Heart right ventricle (tissue), 16 donors: ENCODE results near the gene KPRP. TPM values are rescaled to one million over a fixed set of nuclear protein-coding genes. Genes with fewer than 3 reads are reported as not detected.

ENCODE experiments used
- ATAC-seq, 8 donors: fragments of 200-7000 bp; cut with Tn5 transposase; one replicate each; pipeline ENCODE4 v1.9.1; 2020; ENCODE audit warnings: mild to moderate bottlenecking in 8 of 8, moderate library complexity in 8 of 8, moderate number of reproducible peaks in 1 of 8
- DNase-seq, 2 donors: peaks; one replicate each; pipeline ENCODE4 v3.0.0-alpha.2; 2020
- H3K27ac ChIP-seq, 10 donors: fragments of 200-600 bp; sonication (generic) in 2 of 10; one replicate each; pipeline versions ENCODE4 v1.5.0 to v1.8.0; 2020 to 2022; ENCODE audit warnings: mild to moderate bottlenecking in 3 of 10
- H3K27me3 ChIP-seq, 7 donors: fragments of 200-600 bp; one replicate each; pipeline ENCODE4 v1.8.0; 2021 to 2022; ENCODE audit warnings: mild to moderate bottlenecking in 2 of 7
- H3K36me3 ChIP-seq, 9 donors: fragments of 200-600 bp; sonication (generic) in 1 of 9; one replicate each; pipeline versions ENCODE4 v1.5.0 to v1.8.0; 2020 to 2022; ENCODE audit warnings: mild to moderate bottlenecking in 2 of 9
- H3K4me1 ChIP-seq, 9 donors: fragments of 200-600 bp; sonication (generic) in 1 of 9; one replicate each; pipeline versions ENCODE4 v1.5.0 to v1.8.0; 2020 to 2022; ENCODE audit warnings: mild to moderate bottlenecking in 4 of 9
- H3K4me3 ChIP-seq, 10 donors: fragments of 200-600 bp; sonication (generic) in 2 of 10; one replicate each; pipeline versions ENCODE4 v1.5.0 to v1.8.0; 2020 to 2022; ENCODE audit warnings: mild to moderate bottlenecking in 7 of 10, moderate library complexity in 2 of 10
- H3K9me3 ChIP-seq, 11 donors: fragments of 200-600 bp in 10 of 11; sonication (generic) in 2 of 11; one replicate each; pipeline versions ENCODE4 v1.5.0 to v1.8.0; 2013 to 2022; ENCODE audit warnings: mild to moderate bottlenecking in 2 of 11, control low read depth in 1 of 11, moderate library complexity in 1 of 11
- CTCF ChIP-seq, 9 donors: fragments of 200-600 bp; sonication (generic) in 2 of 9; IDR thresholded peaks; one replicate each; pipeline versions ENCODE4 v1.5.0 to v1.8.0; 2021 to 2022; ENCODE audit warnings: antibody characterized with exemption in 9 of 9, mild to moderate bottlenecking in 5 of 9, moderate library complexity in 1 of 9
- WGBS, 2 donors: extraction: QIAGEN DNeasy Blood & Tissue Kit; methylation state at CpG; one replicate each; pipeline ENCODE4 v1.1.7; 2013; ENCODE audit warnings: inconsistent platforms in 1 of 2; 5-methylcytosine and 5-hydroxymethylcytosine counted together
- intact Hi-C, 10 donors: fragments of 100-400 bp; cut with DNase I; formaldehyde crosslinking; loops; one replicate each; pipeline versions ENCODE4 v1.11.1 to v1.14.2; 2022
- polyA plus RNA-seq, 2 donors: library from polyadenylated mRNA; stranded (reverse); fragments of 200-250 nt; gene quantifications; one replicate each; pipeline ENCODE4 v1.2.3, GENCODE V29; 2013
- total RNA-seq, 10 donors: library from RNA; stranded (reverse); fragmentation: NEBNext Ultra II Directional in 3 of 10; extraction: Animal tissue kit (Norgen Biotek cat#: 25700) in 3 of 10; gene quantifications; one replicate each; pipeline versions ENCODE4 v1.2.1 to v1.2.4, GENCODE V29; 2021 to 2023
- donor health status: Arrhythmogenic right ventricular cardiomyopathy.
- donor health status: ischemic (EF 13 %, LVEDD 7.1; RV severe dilation, severe dysfunction).
- donor health status: healthy with polysubstance abuse.
- donor health status: DM: no; HTN: yes; CAD: no.
- donor health status: DM: no; HTN: no; CAD: no.
- donor health status: ischemic (EF 25% LVEDD 6.9; RV normal size, moderate dysfunction).
- donor health status: ischemic (EF 25% LVEDD 5.7; RV mildly dilated, moderate dysfunction).
- donor health status: healthy.
- donor health status: DM: yes; HTN: yes; CAD: no.
- donor health status: Ischemic cardiomyopathy.
- donor health status: ischemic (EF 35%, LVEDD 5.7; RV mildly dilated, moderate dysfunction).
- donor health status: nonischemic (EF 11% LVEDD 7.7; RV severe dilation, severe dysfunction).
- donor health status: DM: yes; HTN: yes; CAD: no.
- donor health status: PGD.
- donor health status: ischemic (EF 29% LVEDD 5.4; RV normal size, mild dysfunction).
- donor health status: nonischemic (EF 23%, LVEDD 6.1; RV moderate dilation, normal function).

The KPRP gene
- total and polyA plus RNA-seq, 12 donors: not detected

GRCh38 chr1:152743371-152744145 lies 14.3 kb upstream of the KPRP start:
- DNase-seq: no peak
- H3K36me3 ChIP-seq: no peaks in the 10 kb centered on the region
- no peak overlapping the region for H3K4me3 ChIP-seq
- 60 to 64% methylated on average over 2 of the region's 2 CpGs for WGBS, 2 donors
- H3K27ac ChIP-seq: no peak overlapping the region
- intact Hi-C loops: no loop called here
- ATAC-seq: no peak
- no peaks in the 10 kb centered on the region for H3K4me1 ChIP-seq
- H3K9me3 ChIP-seq: peaks cover 0 to 2% (median 0%) of the 10 kb centered on the region in 11 donors
- H3K27me3 ChIP-seq: peaks cover 0 to 10% (median 0%) of the 10 kb centered on the region in 7 donors
- TF ChIP-seq CTCF (IDR thresholded peaks at IDR 0.05): no peak

GRCh38 chr1:152745289-152745704 lies 12.5 kb upstream of the KPRP start:
- Histone ChIP-seq H3K27ac (no peak overlapping the region), H3K4me1 (no peaks in the 10 kb centered on the region), H3K4me3 (no peak overlapping the region), H3K27me3 (peaks cover 0 to 25% (median 7%) of the 10 kb centered on the region in 7 donors), H3K36me3 (no peaks in the 10 kb centered on the region), H3K9me3 (no peaks in the 10 kb centered on the region)
- intact Hi-C loops: no loop called here
- 82 to 85% methylated on average over 4 of the region's 4 CpGs for WGBS, 2 donors
- ATAC-seq: no peak
- DNase-seq: no peak
- TF ChIP-seq CTCF (IDR thresholded peaks at IDR 0.05): no peak

- WGBS, 2 donors: 81 to 85% methylated on average over 6 of the region's 6 CpGs
- TF ChIP-seq CTCF (IDR thresholded peaks at IDR 0.05): no peak
- intact Hi-C loops: no loop called here
Observed at GRCh38 chr1:152745765-152746444, 11.9 kb upstream of the KPRP start.

GRCh38 chr1:152747831-152748230 lies 10.0 kb upstream of the KPRP start:
- no peak overlapping the region for H3K4me3 ChIP-seq
- intact Hi-C loops: no loop called here
- no peaks in the 10 kb centered on the region for H3K4me1 ChIP-seq
- H3K27ac ChIP-seq: no peak overlapping the region
- 45 to 50% methylated on average over 1 of the region's 1 CpG for WGBS, 2 donors
- H3K27me3 ChIP-seq: peaks cover 0 to 37% (median 7%) of the 10 kb centered on the region in 7 donors
- no peak for TF ChIP-seq CTCF (IDR thresholded peaks at IDR 0.05)
- H3K9me3 ChIP-seq: no peaks in the 10 kb centered on the region
- H3K36me3 ChIP-seq: no peaks in the 10 kb centered on the region
- ATAC-seq (no peak), DNase-seq (no peak)

More at GRCh38 chr1:152745765-152746444, 11.9 kb upstream of the KPRP start:
- Histone ChIP-seq H3K36me3 (no peaks in the 10 kb centered on the region), H3K27ac (no peak overlapping the region), H3K4me1 (no peaks in the 10 kb centered on the region), H3K4me3 (no peak overlapping the region), H3K27me3 (peaks cover 0 to 31% (median 7%) of the 10 kb centered on the region in 7 donors), H3K9me3 (no peaks in the 10 kb centered on the region)
- no peak for ATAC-seq
- no peak for DNase-seq
